HCT116 (cell line): ENCODE measurements around the gene ANO3. TPM values are rescaled to one million over a fixed set of nuclear protein-coding genes. Genes with fewer than 3 reads are reported as not detected.

Source experiments
- ATAC-seq: fragments of 200-7000 bp; cut with Tn5 transposase; 2 replicates; pipeline ENCODE4 v1.9.1; 2020; ENCODE audit warnings: mild to moderate bottlenecking, moderate library complexity
- BruUV-seq: library from RNA; stranded (reverse); fragments of 400-500 nt; replicated peaks from 2 replicates; lab custom pipeline; 2021; lab: Mats Ljungman, UMichigan
- CTCF ChIA-PET: fragments of 300-600 bp; sonication (Branson Sonifier 250); formaldehyde crosslinking; loops from one replicate; lab custom pipeline; 2021; ENCODE audit warnings: antibody characterized with exemption; lab: Charles Lee
- POLR2A ChIA-PET: fragments of 300-600, 350-600 bp; sonication (Branson Sonifier 250); formaldehyde crosslinking; loops from one replicate; lab custom pipeline; 2021; ENCODE audit warnings: antibody characterized with exemption; lab: Charles Lee
- RAD21 ChIA-PET, 2 experiments: fragments of 300-600 bp; sonication (Branson Sonifier 250); formaldehyde crosslinking; loops; one replicate each; lab custom pipeline; 2023; ENCODE audit warnings: low total read pairs in 2 of 2; ENCODE audit not compliant: uncharacterized antibody in 2 of 2, unreplicated experiment in 2 of 2, low non-redundant PET in 1 of 2; lab: Charles Lee
- DNase-seq: peaks from one replicate; pipeline ENCODE4 v3.0.0-alpha.2; 2010; ENCODE audit warnings: low read depth, low spot score
- H2AFZ ChIP-seq: fragments of 200-600 bp; shearing (Covaris generic), sonication (generic); 2 replicates; pipeline ENCODE4 v1.6.1; 2017; ENCODE audit warnings: low read depth, mixed run types, mixed read lengths, antibody characterized with exemption, low read length; ENCODE audit not compliant: poor library complexity, severe bottlenecking
- H3K27ac ChIP-seq: 2 replicates; pipeline ENCODE4 v1.5.1; 2012; ENCODE audit warnings: low read depth, low read length
- H3K27me3 ChIP-seq: fragments of 200-600 bp; sonication (generic); 2 replicates; pipeline ENCODE4 v1.6.1; 2016; ENCODE audit warnings: mixed run types, low read length, mixed read lengths; ENCODE audit not compliant: insufficient read depth
- H3K36me3 ChIP-seq, 2 experiments: fragments of 200-500 bp in 1 of 2; fragments of 200-600 bp in 1 of 2; sonication (Bioruptor generic) in 1 of 2; sonication (generic) in 1 of 2; 2 replicates each; pipeline versions ENCODE4 v1.5.1 to v1.6.1; 2014 to 2016; ENCODE audit warnings: low read length in 2 of 2, inconsistent platforms in 1 of 2, mixed read lengths in 1 of 2, mixed run types in 1 of 2; ENCODE audit not compliant: insufficient read depth in 2 of 2, control insufficient read depth in 1 of 2
- H3K4me1 ChIP-seq, 2 experiments: fragments of 200-600 bp in 1 of 2; sonication (generic) in 1 of 2; 2 replicates each; pipeline versions ENCODE4 v1.5.1 to v1.6.1; 2012 to 2017; ENCODE audit warnings: low read length in 2 of 2, inconsistent platforms in 1 of 2, mild to moderate bottlenecking in 1 of 2, mixed read lengths in 1 of 2, mixed run types in 1 of 2, moderate library complexity in 1 of 2; ENCODE audit not compliant: insufficient read depth in 2 of 2, control insufficient read depth in 1 of 2
- H3K4me2 ChIP-seq: fragments of 200-600 bp; sonication (generic); 2 replicates; pipeline ENCODE4 v1.6.1; 2017; ENCODE audit warnings: mixed run types, low read length, mixed read lengths
- H3K4me3 ChIP-seq, 2 experiments: fragments of 200-600 bp in 1 of 2; sonication (generic) in 1 of 2; replicated peaks in 1 of 2; 2 replicates each; pipeline ENCODE4 v1.5.1; 2011 to 2016; ENCODE audit warnings: low read length in 2 of 2, control low read depth in 1 of 2, low read depth in 1 of 2, mild to moderate bottlenecking in 1 of 2, mixed read lengths in 1 of 2, mixed run types in 1 of 2
- H3K79me2 ChIP-seq: fragments of 200-600 bp; sonication (generic); 2 replicates; pipeline ENCODE4 v1.6.1; 2017; ENCODE audit warnings: mild to moderate bottlenecking, mixed run types, low read length, moderate library complexity, mixed read lengths; ENCODE audit not compliant: insufficient read depth
- H3K9ac ChIP-seq: fragments of 200-600 bp; sonication (generic); 2 replicates; pipeline ENCODE4 v1.6.1; 2016; ENCODE audit warnings: low read length, mixed read lengths
- H3K9me2 ChIP-seq: fragments of 200-600 bp; sonication (generic), shearing (Covaris generic); 2 replicates; pipeline ENCODE4 v1.6.1; 2017; ENCODE audit warnings: mixed run types, mild to moderate bottlenecking, moderate library complexity; ENCODE audit not compliant: insufficient read depth
- H3K9me3 ChIP-seq, 2 experiments: fragments of 200-500 bp in 1 of 2; fragments of 200-600 bp in 1 of 2; sonication (Bioruptor generic) in 1 of 2; sonication (generic) in 1 of 2; 2 replicates each; pipeline ENCODE4 v1.6.1; 2014 to 2017; ENCODE audit warnings: low read length in 2 of 2, mixed read lengths in 2 of 2, inconsistent platforms in 1 of 2, low read depth in 1 of 2, mild to moderate bottlenecking in 1 of 2, mixed run types in 1 of 2, moderate library complexity in 1 of 2; ENCODE audit not compliant: control insufficient read depth in 1 of 2, insufficient read depth in 1 of 2
- H4K20me1 ChIP-seq: fragments of 200-600 bp; sonication (generic), shearing (Covaris generic); 2 replicates; pipeline ENCODE4 v1.6.1; 2017; ENCODE audit warnings: mixed run types, mild to moderate bottlenecking, moderate library complexity; ENCODE audit not compliant: insufficient read depth
- CBX3 ChIP-seq: IDR thresholded peaks from 2 replicates; pipeline ENCODE4 v1.6.1; 2012; ENCODE audit warnings: low read depth
- EZH2 ChIP-seq: fragments of 200-600 bp; sonication (generic); IDR thresholded peaks from 2 replicates; pipeline ENCODE4 v1.6.1; 2017; ENCODE audit warnings: antibody characterized with exemption, mixed run types
- POLR2A ChIP-seq: IDR thresholded peaks from 2 replicates; pipeline ENCODE4 v1.7.0; 2011; ENCODE audit warnings: borderline replicate concordance; ENCODE audit not compliant: insufficient read depth, insufficient read length; ENCODE audit errors: extremely low read depth
- POLR2AphosphoS5 ChIP-seq: IDR thresholded peaks from 2 replicates; pipeline ENCODE4 v1.6.1; 2011; ENCODE audit warnings: mild to moderate bottlenecking, low read depth, low read length, moderate library complexity
- REST ChIP-seq: IDR thresholded peaks from 2 replicates; pipeline ENCODE4 v1.6.1; 2012; ENCODE audit warnings: low read depth
- SIN3A ChIP-seq: IDR thresholded peaks from 2 replicates; pipeline ENCODE4 v1.6.1; 2012; ENCODE audit warnings: low read depth
- YY1 ChIP-seq: IDR thresholded peaks from 2 replicates; pipeline ENCODE4 v1.6.1; 2011; ENCODE audit warnings: low read length, low read depth, moderate library complexity, mild to moderate bottlenecking; ENCODE audit not compliant: insufficient replicate concordance; ENCODE audit errors: extremely low read depth
- ZNF274 ChIP-seq: fragments of 200-500 bp; sonication (Bioruptor generic); IDR thresholded peaks from 2 replicates; pipeline ENCODE4 v1.6.1; 2014; ENCODE audit warnings: mild to moderate bottlenecking, low read depth, low read length, inconsistent platforms
- intact Hi-C: fragments of 100-400 bp; cut with micrococcal nuclease; formaldehyde crosslinking; loops from 2 replicates; pipeline ENCODE4 v1.10.0; 2022
- total RNA-seq: library from RNA; stranded (reverse); gene quantifications from one replicate; pipeline ENCODE4 v1.2.1, GENCODE V29; 2021; ENCODE audit not compliant: unreplicated experiment

The ANO3 gene
- total RNA-seq, 1 experiment from 2014 or later = not detected

- Histone ChIP-seq H3K4me3 (no peak overlapping the region), H3K79me2 (no peaks in the 10 kb centered on the region), H3K9me3 (peaks cover 0 to 2% of the 10 kb centered on the region in 2 experiments; a peak in 2 of 4 replicates), H3K4me2 (no peak overlapping the region), H3K36me3 (no peaks in the 10 kb centered on the region), H4K20me1 (no peaks in the 10 kb centered on the region), H2AFZ (no peak overlapping the region), H3K27me3 (no peaks in the 10 kb centered on the region)
- RAD21 ChIA-PET = no interaction called here
- no TSS peak for BruUV-seq
- CTCF ChIA-PET = no interaction called here
- POLR2A ChIA-PET = no interaction called here
- TF ChIP-seq ZNF274 = no peak
- TF ChIP-seq, all 23 proteins: peak for 0
- Histone ChIP-seq H3K4me1 (no peaks in the 10 kb centered on the region), H3K27ac (no peak overlapping the region), H3K9ac (no peak overlapping the region), H3K9me2 (no peaks in the 10 kb centered on the region)
- no peak for ATAC-seq
- intact Hi-C loops = no loop called here
- DNase-seq = no peak
Measured at GRCh38 chr11:26335903-26336302, 4.0 kb downstream of the ANO3 start.

GRCh38 chr11:26344647-26345046 is 12.7 kb downstream of the ANO3 start:
- intact Hi-C loops = no loop called here
- Histone ChIP-seq H3K4me3 (no peak overlapping the region), H3K27ac (no peak overlapping the region), H3K9me2 (no peaks in the 10 kb centered on the region), H2AFZ (no peak overlapping the region), H3K9ac (no peak overlapping the region), H3K4me2 (no peak overlapping the region)
- POLR2A ChIA-PET = no interaction called here
- DNase-seq = no peak
- no peak for TF ChIP-seq YY1
- no peak for TF ChIP-seq REST
- TF ChIP-seq ZNF274 = no peak
- TF ChIP-seq SIN3A = no peak
- no peak for TF ChIP-seq POLR2A
- no peak for TF ChIP-seq EZH2
- TF ChIP-seq CBX3 = no peak
- no peak for TF ChIP-seq POLR2AphosphoS5
- TF ChIP-seq, all 23 proteins: peak for 0
- Histone ChIP-seq H4K20me1 (no peaks in the 10 kb centered on the region), H3K27me3 (no peaks in the 10 kb centered on the region), H3K4me1 (no peaks in the 10 kb centered on the region), H3K36me3 (no peaks in the 10 kb centered on the region), H3K9me3 (peaks cover 5 to 17% of the 10 kb centered on the region in 2 experiments; a peak in 2 of 4 replicates), H3K79me2 (no peaks in the 10 kb centered on the region)
- ChIA-PET CTCF (no interaction called here), RAD21 (no interaction called here)
- BruUV-seq = no TSS peak
- ATAC-seq = no peak
